ENCODE measurements around the gene DIDO1.
"Not testable (repeated sequence)": the region's sequence is repeated elsewhere in the genome, so short reads cannot be mapped to it uniquely, and the experiment has no call there.

The DIDO1 gene

DNA sequence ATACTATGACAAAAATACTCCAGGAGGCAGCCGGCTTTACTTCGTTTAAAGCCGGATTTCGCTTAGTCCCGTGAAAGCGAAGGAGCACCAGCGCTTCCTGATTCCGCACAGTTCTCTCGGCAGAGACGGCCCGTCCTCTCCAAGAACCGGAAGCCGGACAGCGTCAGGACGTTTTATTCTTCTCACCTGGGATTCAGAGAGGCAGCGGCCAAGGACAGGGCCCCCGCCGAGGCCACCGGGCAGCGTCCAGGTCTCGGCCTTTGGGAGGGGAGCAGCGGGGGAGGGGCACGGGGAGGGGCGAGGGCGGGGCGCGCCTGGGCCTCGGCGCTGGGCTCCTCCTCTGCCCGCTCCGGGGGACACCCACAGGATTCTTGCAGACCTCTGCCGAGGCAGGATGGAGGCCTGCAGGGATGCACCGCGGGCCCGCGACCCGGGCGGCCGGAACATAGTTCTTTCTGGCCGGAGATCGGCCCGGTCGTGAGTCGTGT lies 2.8 kb upstream of the DIDO1 start:
- no peak for DNase-seq (ENCODE audit: low read depth)

DNA sequence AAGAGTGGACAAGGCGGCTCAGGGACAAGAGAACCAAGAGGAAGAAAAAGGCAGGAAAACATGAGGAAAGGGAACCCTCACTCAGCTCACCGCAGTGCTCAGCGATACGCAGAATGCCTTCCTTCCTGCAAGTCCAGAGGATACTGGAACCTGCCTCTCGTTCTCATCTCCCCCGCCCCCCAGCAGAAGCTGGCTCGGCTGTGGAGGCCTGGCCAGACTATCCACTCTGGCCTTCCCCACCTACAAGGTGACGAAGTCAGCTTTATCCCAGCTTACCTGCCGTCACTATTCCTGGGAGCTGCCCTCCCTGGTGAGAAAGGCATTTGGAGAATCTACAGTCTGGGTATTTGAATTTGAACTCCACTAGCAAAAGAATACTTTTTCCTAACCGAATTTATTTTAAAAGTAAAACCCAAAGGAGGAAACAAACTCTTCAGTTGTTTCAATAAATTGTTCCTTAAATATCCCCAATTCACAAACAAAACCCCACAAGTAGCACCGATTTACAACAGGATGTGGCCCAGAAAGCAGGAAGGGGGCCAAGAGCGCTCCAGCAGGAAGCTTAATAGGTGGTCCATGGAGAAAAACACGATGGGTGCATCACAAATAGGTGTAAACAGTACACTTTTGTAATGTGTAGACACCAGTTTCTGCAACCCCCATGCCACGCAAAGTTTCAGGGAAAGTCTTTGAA lies 2.1 kb upstream of the DIDO1 start:
- no peak for DNase-seq (ENCODE audit: low read depth)

GRCh38 chr20:62927128-62927705 lies 912 bp upstream of the DIDO1 start:
- no peak for DNase-seq (ENCODE audit: low read depth)

DNA sequence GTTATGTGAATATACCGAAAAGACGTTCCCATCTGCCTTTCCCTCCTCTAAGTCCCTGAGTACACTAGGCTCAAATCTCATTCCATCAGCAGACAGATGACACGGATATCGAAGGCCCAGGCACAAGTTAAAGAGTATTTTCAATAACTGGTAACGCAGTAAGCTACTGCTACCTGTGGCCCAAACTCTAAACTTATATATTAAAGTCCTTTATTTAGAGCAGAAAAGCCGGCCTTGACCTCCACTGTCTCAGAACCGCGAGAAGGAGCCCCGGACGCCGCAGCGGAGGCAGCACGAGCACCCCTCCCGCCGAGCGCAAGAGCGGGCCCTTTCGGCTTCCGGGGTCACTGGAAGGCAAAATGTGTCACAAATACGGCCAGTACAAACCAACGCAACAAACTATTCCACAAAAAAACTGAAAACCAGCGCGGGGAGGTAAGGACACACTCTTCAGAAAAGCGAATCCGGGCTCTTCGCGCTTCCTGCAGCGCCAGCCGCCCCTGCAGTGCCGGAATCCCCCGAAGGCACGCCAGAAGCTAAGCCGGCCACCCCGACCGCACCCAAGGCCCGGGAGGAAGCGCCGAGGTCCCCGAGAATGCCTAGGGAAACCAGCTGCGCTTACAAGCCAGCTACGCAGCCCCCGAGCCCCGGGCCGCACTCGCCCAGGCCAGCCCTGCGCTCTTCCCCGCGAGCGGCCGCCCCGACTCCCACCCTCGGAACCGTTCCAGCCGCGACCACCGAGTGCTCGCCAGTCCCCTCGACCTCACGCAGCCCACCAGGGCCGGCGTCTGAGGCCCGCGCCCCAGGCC lies 681 bp downstream of the DIDO1 start:
- DNase-seq (ENCODE audit: low read depth): no peak

DNA sequence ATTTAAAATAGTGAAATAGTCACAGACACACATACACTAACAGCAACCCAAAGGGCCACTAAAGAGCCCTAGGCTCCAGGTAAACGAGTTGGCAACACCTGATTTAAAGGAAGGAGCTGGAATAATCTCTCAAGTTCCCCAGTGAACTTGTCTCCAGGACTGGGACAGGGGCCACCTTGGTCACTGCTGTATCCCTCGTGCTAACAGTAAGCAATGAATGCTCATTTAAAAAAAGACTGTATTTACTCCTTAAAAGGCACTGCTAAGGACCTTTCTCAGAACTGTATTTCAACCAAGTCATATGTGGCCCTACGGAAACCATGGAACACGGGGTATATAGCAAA lies 1.3 kb downstream of the DIDO1 start:
- no peak for DNase-seq (ENCODE audit: low read depth)

DNA sequence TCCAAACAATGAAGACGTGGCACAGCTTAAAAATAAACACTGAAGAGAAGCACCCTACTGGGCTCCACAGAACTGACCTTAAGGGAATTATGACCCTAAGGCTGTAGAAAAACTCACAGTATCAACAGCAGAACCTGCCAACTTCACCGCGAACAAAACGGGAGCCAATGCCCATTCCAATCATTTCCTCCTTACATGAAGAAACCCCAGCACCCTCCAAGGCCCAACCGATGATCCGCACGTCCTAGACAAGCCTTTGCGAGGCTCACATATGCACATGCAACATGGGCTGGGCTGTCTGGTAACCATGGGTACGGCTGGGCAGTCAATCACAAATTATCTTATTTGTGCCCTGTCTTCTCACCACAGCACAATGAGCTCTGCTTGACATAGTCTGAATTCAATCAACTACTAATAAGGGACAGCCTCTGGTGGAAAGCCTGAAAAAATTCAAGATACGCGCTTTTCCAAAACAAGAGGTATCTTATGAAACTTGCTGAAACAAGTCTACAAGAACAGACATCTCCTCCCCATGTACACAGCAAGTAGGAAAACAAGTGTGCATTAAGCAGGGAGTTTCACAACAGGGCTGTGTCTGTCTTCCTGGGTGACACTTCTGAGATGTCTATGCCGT lies 1.7 kb downstream of the DIDO1 start:
- DNase-seq (ENCODE audit: low read depth): no peak

DNA sequence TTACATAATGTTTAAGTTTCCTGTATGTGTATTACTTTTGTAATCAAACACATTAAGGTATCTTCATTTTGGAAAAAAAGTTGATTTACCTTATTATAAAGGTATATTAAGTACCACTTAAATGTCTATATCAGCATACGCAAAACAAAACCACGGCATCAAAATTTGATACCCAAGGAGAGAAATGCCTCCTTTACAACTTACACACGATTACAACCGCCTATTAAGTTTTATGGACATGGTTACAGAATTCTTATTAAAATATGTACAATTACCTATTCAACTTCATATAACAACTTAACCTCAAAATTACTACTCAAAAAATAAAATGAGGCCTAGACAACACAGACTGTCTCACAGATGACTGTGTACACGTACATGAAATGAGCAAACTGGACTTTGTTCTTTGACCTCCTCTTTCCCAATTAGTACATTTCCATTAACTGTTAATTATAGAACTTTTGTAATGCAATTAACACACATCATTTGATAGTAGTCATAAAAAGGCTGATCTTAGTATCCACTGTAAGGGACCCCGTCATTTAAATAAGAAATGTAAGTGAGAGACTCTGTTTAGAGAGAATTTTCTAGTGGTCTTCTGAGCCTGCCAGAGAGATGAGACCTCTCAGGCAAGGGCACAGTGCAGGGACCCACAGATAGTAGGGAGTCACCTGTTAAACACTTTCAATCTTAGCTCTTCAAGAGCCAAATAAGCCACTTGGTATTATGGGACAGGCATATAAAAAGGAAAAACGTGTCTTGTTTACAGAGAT lies 2.5 kb downstream of the DIDO1 start:
- DNase-seq (ENCODE audit: low read depth): no peak

DNA sequence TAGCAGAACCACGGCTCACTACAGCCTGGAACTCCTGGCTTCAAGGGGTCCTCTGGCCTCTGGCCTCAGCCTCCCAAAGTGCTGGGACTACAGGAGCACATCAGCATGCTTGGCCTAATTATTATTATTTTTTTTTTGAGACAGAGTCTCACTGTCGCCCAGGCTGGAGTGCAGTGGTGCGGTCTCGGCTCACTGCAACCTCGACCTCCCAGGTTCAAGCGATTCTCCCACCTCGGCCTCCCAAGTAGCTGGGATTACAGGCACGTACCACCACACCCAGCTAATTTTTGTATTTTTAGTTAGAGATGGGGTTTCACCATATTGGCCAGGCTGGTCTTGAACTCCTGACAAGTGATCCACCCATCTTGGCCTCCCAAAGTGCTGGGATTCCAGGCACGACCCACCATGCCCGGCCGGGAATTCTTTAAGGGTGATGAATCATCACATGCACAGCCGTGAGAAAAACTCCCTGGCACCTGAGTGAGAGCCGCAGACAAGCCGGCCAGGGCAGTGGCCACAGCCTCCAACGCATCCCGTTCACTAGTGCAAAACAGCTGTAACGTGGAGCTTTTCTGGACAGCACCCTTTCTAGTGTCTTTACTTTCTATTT lies 3.1 kb downstream of the DIDO1 start:
- not testable (repeated sequence) for DNase-seq (ENCODE audit: low read depth)

DNA sequence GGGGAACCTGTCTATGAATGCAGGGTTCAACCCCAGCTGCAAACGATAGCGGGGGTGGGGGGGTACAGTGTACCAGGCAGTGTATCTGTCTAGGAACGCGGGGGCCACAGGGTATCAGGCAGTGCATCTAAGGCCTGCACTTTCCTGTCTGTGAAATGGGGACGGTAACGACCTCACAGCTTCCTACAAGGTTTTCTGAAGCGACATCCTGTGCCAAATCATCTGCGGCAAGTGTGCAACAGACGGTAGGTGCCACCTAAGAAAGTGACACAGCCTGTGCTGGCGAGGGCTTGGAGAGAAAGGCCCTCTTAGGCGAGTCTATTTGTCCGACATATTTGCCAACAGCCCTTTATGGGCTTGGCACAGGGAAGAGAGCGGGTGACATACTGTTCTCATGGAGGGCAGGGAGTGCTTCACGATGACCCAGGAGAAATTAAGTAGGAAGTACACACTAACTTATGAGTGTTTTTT lies 3.8 kb downstream of the DIDO1 start:
- no peak for DNase-seq (ENCODE audit: low read depth)

DNA sequence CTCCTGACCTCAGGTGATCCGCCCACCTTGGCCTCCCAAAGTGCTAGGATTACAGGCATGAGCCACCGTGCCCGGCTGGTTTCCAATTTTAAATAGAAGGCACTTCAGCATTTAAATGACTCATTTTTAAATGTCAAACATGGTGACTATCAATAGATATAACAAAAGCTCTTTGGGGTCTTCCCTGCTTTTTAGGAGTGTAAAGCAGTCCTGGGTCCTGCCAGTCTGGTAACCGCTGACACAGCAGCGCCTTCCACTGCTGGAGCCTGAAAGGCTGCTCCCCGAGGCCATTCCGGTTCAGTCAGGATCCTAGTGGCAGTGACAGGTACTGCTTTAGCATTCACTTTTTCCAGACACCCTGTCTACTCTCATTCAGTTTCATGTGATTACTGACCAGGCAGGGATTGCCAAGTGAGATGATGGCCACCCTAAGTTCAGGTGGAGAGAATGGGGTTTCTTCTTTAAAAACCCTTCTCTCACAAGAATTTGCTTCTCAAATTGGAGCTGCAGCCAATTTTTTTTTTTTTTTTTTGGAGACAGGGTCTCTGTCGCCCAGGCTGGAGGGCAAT lies 5.1 kb downstream of the DIDO1 start:
- DNase-seq (ENCODE audit: low read depth): no peak

GRCh38 chr20:62920039-62920645 lies 6.2 kb downstream of the DIDO1 start:
- no peak for DNase-seq (ENCODE audit: low read depth)

GRCh38 chr20:62918831-62919230 lies 7.5 kb downstream of the DIDO1 start:
- DNase-seq (ENCODE audit: low read depth): no peak

DNA sequence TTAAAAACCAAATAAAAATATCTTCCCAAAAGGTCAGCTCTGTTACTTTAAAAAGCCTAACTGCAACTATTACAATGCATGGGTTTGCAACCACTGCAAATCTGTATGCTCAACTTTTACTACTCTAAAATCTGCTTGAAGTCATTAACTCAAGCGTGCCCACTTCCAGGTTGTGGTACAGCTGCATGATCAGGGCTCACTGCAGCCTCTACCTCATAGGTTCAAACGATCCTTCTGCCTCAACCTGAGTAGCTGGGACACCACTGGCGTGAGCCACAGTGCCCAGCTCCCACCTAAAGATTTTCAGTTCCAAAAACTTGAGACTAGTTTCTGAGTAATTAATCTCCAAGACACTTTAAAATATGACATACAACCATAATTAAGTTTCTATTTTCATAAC lies 8.2 kb downstream of the DIDO1 start:
- no peak for DNase-seq (ENCODE audit: low read depth)

GRCh38 chr20:62917720-62918119 lies 8.6 kb downstream of the DIDO1 start:
- DNase-seq (ENCODE audit: low read depth): no peak

- DNase-seq (ENCODE audit: low read depth): no peak
Measured at GRCh38 chr20:62916703-62917476, 9.4 kb downstream of the DIDO1 start.

DNA sequence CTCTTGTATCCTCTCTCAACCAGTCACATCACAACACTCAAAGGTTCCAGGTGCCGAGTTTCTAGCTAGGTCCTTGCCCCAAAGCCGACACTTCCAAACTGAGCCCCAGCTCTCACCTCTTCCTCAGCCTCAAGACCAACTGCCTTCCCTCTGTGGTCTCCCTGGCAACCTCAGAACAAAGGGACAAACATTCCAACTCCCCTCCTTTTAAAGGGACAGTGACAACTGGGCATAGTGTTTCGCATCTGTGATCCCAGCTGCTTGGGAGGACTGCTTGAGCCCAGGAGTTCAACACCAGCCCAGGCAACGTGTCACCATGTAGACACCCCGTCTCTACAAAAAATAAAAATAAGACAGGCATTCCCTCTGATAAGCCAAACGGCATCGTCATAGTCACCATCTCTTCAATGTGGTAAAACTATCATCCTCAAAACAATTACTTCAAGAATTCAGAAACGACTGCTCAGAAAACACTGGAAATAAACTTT lies 11.3 kb downstream of the DIDO1 start:
- DNase-seq (ENCODE audit: low read depth): no peak

DNA sequence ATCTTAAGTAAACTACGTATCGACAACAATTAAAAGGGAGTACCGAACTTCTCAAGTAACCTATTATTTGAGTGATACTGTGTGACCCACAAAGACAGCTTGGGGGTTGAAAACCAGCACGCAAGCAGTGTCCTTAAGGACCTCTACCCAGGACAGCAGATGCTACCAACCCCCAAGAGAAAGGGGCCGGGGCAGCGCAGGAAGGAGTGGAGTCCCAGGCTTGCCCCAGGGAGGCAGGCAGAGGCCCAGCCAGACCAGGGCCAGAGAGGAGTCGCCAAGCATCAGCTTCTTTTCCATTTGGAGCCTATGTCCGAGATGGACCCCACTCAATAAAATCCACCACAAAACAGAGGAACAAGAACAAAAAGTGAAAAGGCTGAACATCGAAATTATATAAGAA lies 11.9 kb downstream of the DIDO1 start:
- no peak for DNase-seq (ENCODE audit: low read depth)

DNA sequence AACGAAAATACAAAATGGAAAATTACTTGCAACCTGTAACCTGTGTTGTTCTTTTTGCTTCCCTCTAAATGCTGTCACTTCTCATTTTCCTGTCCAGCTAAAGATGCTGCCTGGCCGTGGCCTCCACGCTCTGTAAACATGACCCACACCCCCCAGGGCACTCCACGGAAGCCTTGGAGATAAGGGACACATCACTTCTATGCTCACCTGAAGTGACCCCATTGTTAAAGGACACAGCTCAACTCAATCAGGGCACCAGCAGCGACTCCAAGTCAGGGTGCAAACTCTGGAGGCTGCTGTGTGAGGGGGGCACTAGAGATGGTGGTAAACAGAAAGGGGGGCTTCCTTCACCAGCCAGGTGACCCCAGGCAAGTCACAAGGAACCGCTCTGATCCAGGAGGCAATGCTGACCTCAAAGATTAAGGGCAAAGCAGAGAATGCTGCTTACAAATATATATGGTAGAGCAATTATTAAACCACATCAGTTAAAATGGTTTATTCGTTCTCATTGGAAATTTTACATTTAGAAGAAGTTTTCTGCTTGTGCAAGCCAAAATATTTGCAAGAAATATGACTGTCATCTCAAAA lies 13.2 kb downstream of the DIDO1 start:
- no peak for DNase-seq (ENCODE audit: low read depth)

- no peak for DNase-seq (ENCODE audit: low read depth)
Measured at GRCh38 chr20:62911701-62912280, 14.5 kb downstream of the DIDO1 start.
